Activated CD4-positive, alpha-beta T cell treated with anti-CD3 and anti-CD28 coated beads for 48 hours (primary cell): ENCODE results near the gene GADL1.

ENCODE experiments used
- DNase-seq: peaks from one replicate; pipeline ENCODE4 v3.0.0-alpha.2; 2020

Gene GADL1, protein sequence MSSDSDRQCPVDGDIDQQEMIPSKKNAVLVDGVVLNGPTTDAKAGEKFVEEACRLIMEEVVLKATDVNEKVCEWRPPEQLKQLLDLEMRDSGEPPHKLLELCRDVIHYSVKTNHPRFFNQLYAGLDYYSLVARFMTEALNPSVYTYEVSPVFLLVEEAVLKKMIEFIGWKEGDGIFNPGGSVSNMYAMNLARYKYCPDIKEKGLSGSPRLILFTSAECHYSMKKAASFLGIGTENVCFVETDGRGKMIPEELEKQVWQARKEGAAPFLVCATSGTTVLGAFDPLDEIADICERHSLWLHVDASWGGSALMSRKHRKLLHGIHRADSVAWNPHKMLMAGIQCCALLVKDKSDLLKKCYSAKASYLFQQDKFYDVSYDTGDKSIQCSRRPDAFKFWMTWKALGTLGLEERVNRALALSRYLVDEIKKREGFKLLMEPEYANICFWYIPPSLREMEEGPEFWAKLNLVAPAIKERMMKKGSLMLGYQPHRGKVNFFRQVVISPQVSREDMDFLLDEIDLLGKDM

GRCh38 chr3:30894521-30895251, at the start of gene GADL1:
TSS of gene GADL1 (minus strand) at chr3:30894661. CDS start at chr3:30894614, 47 bp downstream.
- peak; percentile 34 for DNase-seq

- DNase-seq: no peak
Measured at GRCh38 chr3:30944124-30944523, 49.7 kb upstream of the GADL1 start.

DNA sequence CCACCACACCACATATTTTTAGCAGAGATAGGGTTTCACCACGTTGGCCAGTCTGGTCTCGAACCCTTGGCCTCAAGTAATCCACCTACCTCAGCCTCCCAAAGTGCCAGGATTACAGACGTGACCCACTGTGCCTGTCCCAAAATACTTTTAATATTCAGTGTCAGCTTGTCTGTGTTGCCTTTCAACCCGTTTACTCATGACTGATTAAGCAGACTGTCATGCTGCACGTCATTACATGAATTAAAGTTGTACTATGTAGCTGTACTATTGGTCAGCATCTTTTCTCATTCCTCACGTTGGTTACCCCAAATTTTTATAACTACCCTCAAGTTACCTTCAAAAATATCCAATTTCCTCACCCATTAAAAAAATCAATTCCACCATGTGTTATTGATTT, 48.7 kb upstream of the GADL1 start:
- DNase-seq: no peak

DNA sequence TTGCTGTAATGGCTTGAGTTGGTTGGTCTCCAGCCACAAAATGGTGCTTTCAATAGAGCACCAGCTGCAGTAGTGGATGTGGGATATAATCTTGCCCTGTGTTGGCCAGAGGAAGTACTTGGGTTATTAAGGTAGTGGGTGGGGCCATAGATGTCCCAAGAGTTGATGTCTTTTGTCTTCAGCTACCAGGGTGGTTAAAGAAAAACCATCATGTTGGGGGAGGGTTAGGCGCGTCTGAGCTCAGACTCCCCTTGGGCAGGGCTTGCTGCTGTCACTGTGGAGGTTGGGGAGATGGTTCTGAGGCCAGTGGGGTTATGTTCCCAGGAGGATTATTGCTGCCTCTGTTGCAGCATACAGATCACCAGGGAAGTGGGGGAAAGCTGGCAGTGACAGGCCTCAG, 46.9 kb upstream of the GADL1 start:
- no peak for DNase-seq

- DNase-seq: no peak
Measured at GRCh38 chr3:30940740-30941139, 46.3 kb upstream of the GADL1 start.

GRCh38 chr3:30934208-30934550, 39.7 kb upstream of the GADL1 start:
- no peak for DNase-seq

DNA sequence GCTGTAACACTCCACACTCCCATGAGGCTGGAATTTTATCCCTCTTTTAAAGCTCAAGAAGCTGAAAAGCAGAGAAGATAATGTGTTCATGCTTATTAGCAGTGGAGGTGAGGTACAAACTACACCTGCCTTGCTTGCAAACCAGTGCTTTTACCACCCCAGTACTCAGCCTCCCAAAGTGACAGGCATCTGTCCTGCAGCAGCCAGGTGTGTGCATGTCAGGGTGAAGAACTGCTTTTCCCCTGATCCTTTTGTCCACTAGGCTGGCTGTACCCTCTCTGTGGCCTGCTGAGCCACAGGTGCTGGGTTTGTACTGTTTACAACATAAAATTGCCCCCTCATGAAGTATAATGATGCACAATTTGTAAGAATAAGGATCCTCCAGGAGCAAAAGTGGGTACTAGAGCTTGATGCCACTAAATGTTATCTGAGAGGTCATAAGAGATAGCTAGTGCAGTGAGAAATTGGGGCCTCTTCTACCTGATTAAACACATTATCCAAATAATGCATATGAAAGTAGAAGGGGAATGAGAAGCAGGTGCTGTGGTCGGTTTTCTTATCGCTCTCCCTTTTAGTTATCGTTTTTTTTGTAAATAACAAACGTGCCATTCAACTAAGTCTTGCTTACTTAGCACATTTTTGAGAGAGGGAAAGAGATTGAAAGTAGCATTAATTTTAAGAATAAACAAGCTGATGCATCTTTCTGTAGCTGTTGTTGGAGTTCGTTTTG, 39.2 kb upstream of the GADL1 start:
- DNase-seq: no peak

- DNase-seq: no peak
Measured at GRCh38 chr3:30932513-30933098, 38.1 kb upstream of the GADL1 start.

DNA sequence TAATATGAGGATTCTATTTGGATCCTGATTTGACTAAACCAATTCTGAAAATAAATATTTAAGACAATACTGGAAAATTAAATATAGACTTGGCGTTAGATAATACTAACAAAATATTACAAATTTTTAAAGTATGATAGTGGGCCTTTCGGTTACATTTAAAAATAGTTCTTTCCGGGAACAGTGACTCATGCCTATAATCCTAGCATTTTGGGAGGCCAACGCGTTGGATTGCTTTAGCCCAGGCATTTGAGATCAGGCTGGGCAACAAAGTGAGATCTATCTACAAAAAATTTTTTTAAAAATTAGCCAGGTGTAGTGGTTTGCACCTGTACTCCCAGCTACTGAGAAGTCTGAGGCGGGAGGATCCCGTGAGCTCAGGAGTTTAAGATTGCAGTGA, 30.3 kb upstream of the GADL1 start:
- no peak for DNase-seq

DNA sequence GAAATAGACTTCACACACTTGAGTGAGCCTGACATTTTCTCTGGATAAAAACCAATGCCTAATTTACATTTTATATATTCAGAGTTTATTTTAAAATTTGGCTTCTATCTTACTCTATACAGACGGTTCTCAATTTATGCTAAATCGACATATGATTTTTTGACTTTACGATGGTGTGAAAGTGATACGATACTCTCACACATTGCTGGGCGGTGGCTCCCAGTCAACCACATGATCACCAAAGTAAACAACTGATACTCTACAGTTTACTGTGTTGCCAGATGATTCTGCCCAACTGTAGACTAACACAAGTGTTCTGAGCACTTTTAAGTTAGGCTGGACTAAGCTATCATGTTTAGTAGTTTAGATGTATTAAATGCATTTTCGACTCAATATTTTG, 25.1 kb upstream of the GADL1 start:
- no peak for DNase-seq

DNA sequence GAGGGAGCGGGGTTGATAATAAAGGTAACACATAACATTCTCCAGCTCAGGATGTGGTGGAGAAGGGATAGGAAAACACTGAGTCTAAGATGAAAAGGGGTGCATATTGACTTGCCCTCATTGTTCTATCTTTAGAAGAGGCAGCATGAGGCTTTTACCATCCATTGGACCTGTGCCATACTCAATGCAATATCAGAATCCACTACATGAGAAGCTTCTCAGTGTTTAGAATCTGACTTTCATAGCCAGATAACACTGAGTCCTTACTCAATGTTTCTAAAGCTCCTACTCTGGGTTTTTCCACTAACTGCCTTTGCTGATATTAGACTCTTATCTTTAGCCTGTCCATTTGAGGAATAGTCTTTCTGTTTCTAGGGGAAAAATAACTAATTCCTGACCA, 24.3 kb upstream of the GADL1 start:
- DNase-seq: no peak

GRCh38 chr3:30915782-30916181, 21.3 kb upstream of the GADL1 start:
- DNase-seq: no peak

DNA sequence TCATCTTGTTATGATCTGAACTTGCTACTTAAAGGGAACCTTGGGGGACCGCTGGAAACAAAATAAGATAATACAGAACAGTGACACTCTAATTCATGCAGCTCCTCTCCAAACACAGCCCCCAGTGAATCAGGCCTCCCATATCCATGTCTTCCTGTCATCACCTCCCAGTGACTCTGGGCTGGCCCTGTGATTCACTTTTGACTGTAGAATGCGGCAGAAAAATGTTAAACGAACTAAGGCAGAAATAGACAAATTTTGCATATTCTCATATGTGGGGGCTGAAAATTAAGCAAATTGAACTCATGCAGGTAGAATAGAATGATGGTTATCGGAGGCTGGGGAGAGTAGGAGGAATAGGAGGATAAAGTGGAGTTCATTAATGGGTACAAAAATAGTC, 20.2 kb upstream of the GADL1 start:
- no peak for DNase-seq

GRCh38 chr3:30913176-30913575, 18.7 kb upstream of the GADL1 start:
- DNase-seq: no peak

DNA sequence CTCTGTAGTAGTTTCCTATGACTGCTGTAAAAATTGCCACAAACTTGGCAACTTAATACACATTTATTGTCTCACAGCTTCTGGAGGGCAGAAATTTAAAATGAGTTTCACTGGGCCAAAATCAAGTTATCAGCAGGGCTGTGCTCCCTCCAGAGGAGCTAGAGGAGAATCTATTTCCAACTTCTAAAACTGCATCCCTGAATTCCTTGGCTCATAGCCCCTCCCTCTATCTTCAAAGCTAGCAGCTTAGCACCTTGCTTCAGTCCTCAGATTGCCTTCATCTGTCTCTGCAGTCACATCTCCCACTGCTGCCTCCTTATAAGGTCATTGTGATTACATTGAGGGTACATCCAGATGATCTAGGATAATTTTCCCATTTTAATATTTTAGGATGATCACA, 17.8 kb upstream of the GADL1 start:
- DNase-seq: no peak

GRCh38 chr3:30908456-30909037, 14.1 kb upstream of the GADL1 start:
- DNase-seq: no peak

GRCh38 chr3:30904996-30905395, 10.5 kb upstream of the GADL1 start:
- no peak for DNase-seq

GRCh38 chr3:30895329-30895728, 868 bp upstream of the GADL1 start:
- DNase-seq: no peak

DNA sequence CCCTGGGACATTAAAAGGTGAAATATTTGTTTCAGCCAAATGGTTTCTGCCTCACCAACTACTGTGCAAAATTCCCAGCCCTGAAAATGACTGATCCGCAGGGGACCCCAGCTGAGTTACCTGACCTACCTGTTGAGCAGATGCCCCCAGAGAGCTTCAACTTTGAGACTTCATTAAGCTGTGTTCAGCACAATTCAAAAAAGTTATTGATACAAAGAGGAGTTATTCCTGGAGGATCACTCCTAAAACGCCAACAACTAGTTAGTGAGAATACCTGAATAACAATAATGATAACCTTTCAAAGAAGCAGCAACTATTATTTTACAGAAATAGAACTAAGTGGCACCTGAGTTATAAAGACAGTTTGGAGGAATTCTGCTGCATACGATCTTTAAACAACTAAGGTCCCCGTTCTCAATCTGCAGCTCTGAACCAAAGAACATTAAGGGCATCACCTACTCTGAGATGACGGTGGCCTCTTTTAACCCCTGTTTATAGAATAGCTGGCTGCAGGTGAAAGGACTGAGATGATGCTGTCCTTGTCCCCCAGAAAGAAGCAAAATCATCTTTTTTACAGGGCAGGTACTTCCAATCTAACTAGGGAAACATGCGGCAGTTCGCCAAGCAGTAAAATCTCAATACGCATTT, 659 bp downstream of the GADL1 start:
- DNase-seq: no peak

DNA sequence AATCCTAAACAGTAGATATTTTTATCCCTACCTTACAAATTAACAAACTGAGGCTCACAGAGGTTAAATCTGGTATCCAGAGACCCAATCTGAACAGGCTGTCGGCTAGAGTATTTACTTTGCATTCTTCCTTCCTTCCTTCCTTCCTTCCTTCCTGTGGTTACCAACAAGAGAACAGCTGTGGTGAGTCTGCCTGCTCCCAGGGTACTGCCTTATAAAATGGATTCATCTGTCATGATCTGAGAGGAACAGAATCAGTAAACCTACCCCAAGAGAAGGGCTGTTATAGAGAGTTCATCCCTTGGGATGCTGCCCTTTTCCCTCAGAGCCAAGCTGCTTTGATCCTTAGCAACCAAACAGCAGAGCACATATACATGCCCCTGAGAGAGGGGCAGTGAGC, 3.6 kb downstream of the GADL1 start:
- no peak for DNase-seq

DNA sequence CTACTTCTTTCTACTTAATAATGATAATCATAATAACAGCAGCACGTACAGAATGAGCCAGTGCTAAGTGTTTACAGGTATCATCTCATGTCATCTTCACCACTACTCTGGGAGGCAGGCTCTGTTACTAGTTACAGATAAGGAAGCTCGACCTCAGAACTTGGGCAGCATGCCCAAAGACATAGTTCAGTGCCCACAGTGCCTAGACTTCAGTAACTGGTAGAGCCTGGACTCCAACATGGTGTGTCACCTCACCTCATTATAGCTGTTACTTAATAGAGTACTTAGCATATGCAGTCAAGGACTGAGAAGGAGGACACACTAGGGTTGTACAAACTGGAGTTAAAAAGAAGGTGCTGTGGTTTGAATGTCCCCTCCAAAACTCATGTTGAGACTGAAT, 7.6 kb downstream of the GADL1 start:
- no peak for DNase-seq

DNA sequence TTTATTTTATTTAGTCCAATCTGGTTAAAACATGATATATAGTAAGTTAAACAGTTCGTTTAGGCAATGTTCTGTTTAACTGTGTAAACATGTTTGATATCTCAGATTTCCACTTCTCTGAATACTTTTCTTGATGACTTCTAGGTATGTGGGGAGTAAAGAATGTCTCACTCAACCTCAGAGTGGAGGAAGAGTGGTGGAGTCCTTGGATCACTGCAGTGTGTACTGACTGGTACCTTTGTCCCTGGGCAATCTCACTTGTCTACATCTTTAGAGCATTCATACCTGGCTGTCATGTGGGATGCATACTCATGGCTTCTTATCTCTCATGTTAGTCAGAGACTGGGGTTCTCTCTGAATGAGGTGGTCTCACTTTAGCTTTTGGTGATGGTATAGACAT, 15.6 kb downstream of the GADL1 start:
- no peak for DNase-seq
